Left lung (tissue), 10 donors: Measurements from ENCODE around the gene TTLL10. TPM values are rescaled to one million over a fixed set of nuclear protein-coding genes. Genes with fewer than 3 reads are reported as not detected.

Experiments used
- ATAC-seq: fragments of 200-7000 bp; cut with Tn5 transposase; one replicate; pipeline ENCODE4 v1.9.1; 2020; ENCODE audit warnings: moderate library complexity
- DNase-seq, 4 donors: peaks; one replicate each; pipeline ENCODE4 v3.0.0-alpha.2; 2013 to 2020
- H3K27ac ChIP-seq, 2 donors: fragments of 200-600 bp; sonication (generic) in 1 of 2; one replicate each; pipeline versions ENCODE4 v1.5.0 to v1.8.0; 2020 to 2021
- H3K27me3 ChIP-seq, 2 donors: fragments of 200-600 bp; sonication (generic) in 1 of 2; one replicate each; pipeline versions ENCODE4 v1.5.0 to v1.8.0; 2020 to 2021
- H3K36me3 ChIP-seq, 2 donors: fragments of 200-600 bp; sonication (generic) in 1 of 2; one replicate each; pipeline versions ENCODE4 v1.5.0 to v1.8.0; 2020 to 2021
- H3K4me1 ChIP-seq, 2 donors: fragments of 200-600 bp; one replicate each; pipeline ENCODE4 v1.8.0; 2021
- H3K4me3 ChIP-seq, 2 donors: fragments of 200-600 bp; sonication (generic) in 1 of 2; one replicate each; pipeline versions ENCODE4 v1.5.0 to v1.8.0; 2020 to 2021; ENCODE audit warnings: mild to moderate bottlenecking in 1 of 2
- H3K9me3 ChIP-seq, 2 donors: fragments of 200-600 bp; sonication (generic) in 1 of 2; one replicate each; pipeline versions ENCODE4 v1.5.0 to v1.8.0; 2020 to 2021
- intact Hi-C, 2 donors: fragments of 100-400 bp; cut with DNase I; formaldehyde crosslinking; loops; one replicate each; pipeline versions ENCODE4 v1.11.2 to v1.14.2; 2022
- polyA plus RNA-seq, 6 donors: library from polyadenylated mRNA; unstranded; fragments of 120-200 nt; gene quantifications; one replicate each; pipeline ENCODE4 v1.2.1, GENCODE V29; 2013; ENCODE audit not compliant: insufficient read length in 6 of 6
- total RNA-seq, 2 donors: library from RNA; stranded (reverse); fragmentation: NEBNext Ultra II Directional; extraction: Animal tissue kit (Norgen Biotek cat#: 25700); gene quantifications; one replicate each; pipeline ENCODE4 v1.2.1, GENCODE V29; 2021
- TF ChIP-seq, protein P1 (sequence below), 2 donors: fragments of 200-600 bp; sonication (generic) in 1 of 2; IDR thresholded peaks; one replicate each; pipeline versions ENCODE4 v1.5.0 to v1.8.0; 2021; ENCODE audit warnings: antibody characterized with exemption in 2 of 2
- donor health status: DM: no; HTN: yes; CAD: no.
- donor health status: DM: no; HTN: no; CAD: no.

The TTLL10 gene
- total and polyA plus RNA-seq, 8 donors = 0.17 to 4.6 (median 1.7) TPM

DNA sequence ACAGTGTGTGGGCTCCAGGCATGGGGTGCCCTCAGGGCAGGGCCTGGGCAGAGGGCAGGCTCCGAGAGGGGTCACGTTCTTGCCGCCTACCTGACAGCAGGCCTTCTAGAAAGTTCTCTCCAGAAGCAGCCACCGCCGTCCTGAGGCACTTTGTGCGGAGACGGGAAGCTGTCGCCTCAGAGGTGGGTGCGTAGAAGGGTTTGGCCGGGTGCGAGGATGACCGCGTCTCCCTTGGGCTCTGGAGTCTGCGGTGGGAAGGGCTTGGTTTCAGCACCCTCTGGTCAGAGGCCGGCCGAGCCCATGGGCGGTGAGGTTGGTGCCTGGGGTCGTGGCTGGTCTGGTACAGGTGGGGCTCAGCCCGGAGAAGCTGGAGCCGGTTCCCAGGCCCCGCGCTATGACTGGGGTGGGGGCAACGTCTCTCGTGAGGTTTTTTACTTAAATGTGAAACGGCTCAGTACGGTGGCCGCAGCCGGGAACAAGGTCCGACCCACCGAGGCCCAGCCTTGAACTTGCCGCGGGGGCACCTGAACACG is 10.1 kb upstream of the TTLL10 start:
- no peak for DNase-seq
- Histone ChIP-seq H3K27ac (peak overlapping the region; percentile 13 to 63), H3K27me3 (peaks cover 6 to 65% of the 10 kb centered on the region in 2 donors), H3K4me1 (peaks cover 0 to 5% of the 10 kb centered on the region in 2 donors), H3K36me3 (no peaks in the 10 kb centered on the region), H3K9me3 (no peaks in the 10 kb centered on the region), H3K4me3 (peak overlapping the region; percentile 27 to 49)
- intact Hi-C loops = no loop called here
- TF ChIP-seq, protein P1, sequence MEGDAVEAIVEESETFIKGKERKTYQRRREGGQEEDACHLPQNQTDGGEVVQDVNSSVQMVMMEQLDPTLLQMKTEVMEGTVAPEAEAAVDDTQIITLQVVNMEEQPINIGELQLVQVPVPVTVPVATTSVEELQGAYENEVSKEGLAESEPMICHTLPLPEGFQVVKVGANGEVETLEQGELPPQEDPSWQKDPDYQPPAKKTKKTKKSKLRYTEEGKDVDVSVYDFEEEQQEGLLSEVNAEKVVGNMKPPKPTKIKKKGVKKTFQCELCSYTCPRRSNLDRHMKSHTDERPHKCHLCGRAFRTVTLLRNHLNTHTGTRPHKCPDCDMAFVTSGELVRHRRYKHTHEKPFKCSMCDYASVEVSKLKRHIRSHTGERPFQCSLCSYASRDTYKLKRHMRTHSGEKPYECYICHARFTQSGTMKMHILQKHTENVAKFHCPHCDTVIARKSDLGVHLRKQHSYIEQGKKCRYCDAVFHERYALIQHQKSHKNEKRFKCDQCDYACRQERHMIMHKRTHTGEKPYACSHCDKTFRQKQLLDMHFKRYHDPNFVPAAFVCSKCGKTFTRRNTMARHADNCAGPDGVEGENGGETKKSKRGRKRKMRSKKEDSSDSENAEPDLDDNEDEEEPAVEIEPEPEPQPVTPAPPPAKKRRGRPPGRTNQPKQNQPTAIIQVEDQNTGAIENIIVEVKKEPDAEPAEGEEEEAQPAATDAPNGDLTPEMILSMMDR (IDR thresholded peaks at IDR 0.05) = no peak
- peak; percentile 6 for ATAC-seq

GRCh38 chr1:1164361-1164700 is 9.3 kb upstream of the TTLL10 start:
- ATAC-seq = no peak
- no peak overlapping the region for H3K27ac ChIP-seq
- H3K9me3 ChIP-seq = no peaks in the 10 kb centered on the region
- TF ChIP-seq, protein P1 (IDR thresholded peaks at IDR 0.05) = no peak
- peaks cover 6 to 72% of the 10 kb centered on the region in 2 donors for H3K27me3 ChIP-seq
- intact Hi-C loops = no loop called here
- no peaks in the 10 kb centered on the region for H3K36me3 ChIP-seq
- peak overlapping the region in 1 of 2 donors; percentile 49 for H3K4me3 ChIP-seq
- no peaks in the 10 kb centered on the region for H3K4me1 ChIP-seq
- no peak for DNase-seq

DNA sequence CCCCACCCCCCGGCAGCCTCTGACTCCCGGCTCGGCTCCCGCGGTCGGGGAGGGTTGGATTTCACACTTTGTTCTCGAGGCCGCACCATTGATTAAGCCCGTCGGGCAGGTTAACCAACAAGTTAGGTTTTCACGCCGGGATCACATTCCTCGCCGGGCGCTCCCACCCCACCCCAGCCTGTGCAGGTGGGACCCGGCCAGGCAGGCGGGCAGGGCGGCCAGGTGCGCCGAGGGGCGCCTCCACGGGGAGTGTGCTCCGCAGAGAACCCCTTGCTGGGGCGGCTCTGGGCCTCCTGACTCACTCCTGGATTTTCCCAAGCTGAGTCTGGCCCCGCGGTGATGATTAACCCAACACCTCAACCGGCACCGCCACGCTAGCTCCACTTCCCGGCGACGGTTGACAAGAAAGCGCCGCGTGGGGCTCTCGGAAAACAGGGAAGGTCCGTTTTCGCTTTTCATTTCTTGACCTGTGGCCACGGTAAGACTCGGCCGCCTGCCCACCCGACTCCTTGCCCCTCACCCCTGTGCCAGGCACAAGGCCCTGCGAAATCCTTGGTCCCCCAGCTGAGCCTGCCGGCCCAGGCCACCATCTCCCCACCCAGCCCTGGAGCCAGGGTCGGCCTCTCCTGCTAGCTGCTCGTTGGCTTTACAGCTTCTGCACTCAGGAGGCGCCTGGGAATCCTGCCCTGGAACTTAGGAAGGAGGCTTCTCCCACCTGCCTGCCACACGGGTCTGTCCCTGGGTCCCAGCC is 8.8 kb upstream of the TTLL10 start:
- Histone ChIP-seq H3K27ac (no peak overlapping the region), H3K9me3 (no peaks in the 10 kb centered on the region), H3K36me3 (no peaks in the 10 kb centered on the region), H3K4me1 (no peaks in the 10 kb centered on the region), H3K27me3 (peaks cover 6 to 77% of the 10 kb centered on the region in 2 donors), H3K4me3 (peak overlapping the region in 1 of 2 donors; percentile 49)
- ATAC-seq (no peak), DNase-seq (peak in 1 of 4 donors; percentile 48)
- intact Hi-C loops = no loop called here
- TF ChIP-seq, protein P1 (IDR thresholded peaks at IDR 0.05) = no peak

GRCh38 chr1:1165485-1165884 is 8.2 kb upstream of the TTLL10 start:
- DNase-seq (no peak), ATAC-seq (no peak)
- intact Hi-C loops = no loop called here

DNA sequence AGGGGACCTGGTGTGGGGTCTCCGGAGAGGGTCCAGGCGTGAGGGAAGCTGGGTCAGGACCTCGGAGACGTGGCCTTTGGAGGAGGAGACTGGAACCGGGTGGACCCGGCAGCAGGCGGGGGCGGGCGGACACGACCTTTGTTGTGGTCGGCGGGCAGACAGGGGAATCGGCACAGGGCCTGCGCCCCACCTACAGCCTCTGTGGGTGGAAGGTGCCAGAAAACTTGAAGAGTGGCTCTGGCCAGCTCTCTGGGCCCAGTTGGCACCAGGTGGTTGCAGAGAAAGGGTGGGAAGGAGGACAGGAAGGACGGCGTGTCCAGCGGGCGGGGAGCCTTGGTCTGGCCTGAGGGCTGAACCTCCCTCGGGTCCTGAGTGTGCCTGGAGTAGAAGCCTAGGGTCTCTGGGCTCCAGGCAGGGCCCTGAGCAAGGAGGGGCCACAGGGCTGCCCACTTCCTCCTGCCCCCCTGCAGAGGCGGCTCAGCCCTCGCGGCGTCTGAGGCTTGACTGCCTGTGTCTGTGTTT is 7.7 kb upstream of the TTLL10 start:
- H3K4me3 ChIP-seq = no peak overlapping the region
- DNase-seq = peak in 1 of 4 donors; percentile 82
- peaks cover 6 to 88% of the 10 kb centered on the region in 2 donors for H3K27me3 ChIP-seq
- ATAC-seq = no peak
- H3K36me3 ChIP-seq = no peaks in the 10 kb centered on the region
- intact Hi-C loops = no loop called here
- no peak overlapping the region for H3K27ac ChIP-seq
- H3K9me3 ChIP-seq = no peaks in the 10 kb centered on the region
- TF ChIP-seq, protein P1 (IDR thresholded peaks at IDR 0.05) = no peak
- H3K4me1 ChIP-seq = no peaks in the 10 kb centered on the region

More at GRCh38 chr1:1165485-1165884, 8.2 kb upstream of the TTLL10 start:
- Histone ChIP-seq H3K4me3 (peak overlapping the region in 1 of 2 donors; percentile 49), H3K9me3 (no peaks in the 10 kb centered on the region), H3K27ac (no peak overlapping the region), H3K27me3 (peaks cover 6 to 83% of the 10 kb centered on the region in 2 donors), H3K36me3 (no peaks in the 10 kb centered on the region), H3K4me1 (no peaks in the 10 kb centered on the region)
- TF ChIP-seq, protein P1 (IDR thresholded peaks at IDR 0.05) = no peak
